Colon (tissue), 2 donors: ENCODE measurements around the gene CAMK4.

Experiments used
- FAIRE-seq: peaks from 2 replicates; lab custom pipeline; 2012; peaks lifted over from hg19 to GRCh38; lab: Jason Lieb, UNC
- donor health status: control.
- donor health status: control.

Gene CAMK4

DNA sequence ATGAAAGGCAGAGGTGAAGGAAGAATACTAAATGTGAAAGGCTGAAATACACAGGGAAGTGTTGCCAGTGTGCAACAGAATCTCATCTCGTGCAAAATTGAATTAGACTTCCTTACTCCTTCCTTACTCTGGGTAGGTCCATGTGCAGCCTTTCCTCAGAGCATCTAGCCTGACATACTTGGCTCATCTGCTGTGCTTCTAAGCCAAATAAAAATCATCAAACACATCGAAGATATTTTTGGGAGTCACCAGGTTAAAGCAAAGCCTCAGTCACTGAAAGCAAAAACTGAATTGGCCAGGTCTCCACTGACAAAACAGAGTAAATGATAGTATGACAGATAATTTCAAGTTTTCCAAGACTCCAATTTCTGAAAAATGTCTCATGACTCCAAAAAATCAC is 268.8 kb downstream of the CAMK4 start:
- FAIRE-seq = no peak

DNA sequence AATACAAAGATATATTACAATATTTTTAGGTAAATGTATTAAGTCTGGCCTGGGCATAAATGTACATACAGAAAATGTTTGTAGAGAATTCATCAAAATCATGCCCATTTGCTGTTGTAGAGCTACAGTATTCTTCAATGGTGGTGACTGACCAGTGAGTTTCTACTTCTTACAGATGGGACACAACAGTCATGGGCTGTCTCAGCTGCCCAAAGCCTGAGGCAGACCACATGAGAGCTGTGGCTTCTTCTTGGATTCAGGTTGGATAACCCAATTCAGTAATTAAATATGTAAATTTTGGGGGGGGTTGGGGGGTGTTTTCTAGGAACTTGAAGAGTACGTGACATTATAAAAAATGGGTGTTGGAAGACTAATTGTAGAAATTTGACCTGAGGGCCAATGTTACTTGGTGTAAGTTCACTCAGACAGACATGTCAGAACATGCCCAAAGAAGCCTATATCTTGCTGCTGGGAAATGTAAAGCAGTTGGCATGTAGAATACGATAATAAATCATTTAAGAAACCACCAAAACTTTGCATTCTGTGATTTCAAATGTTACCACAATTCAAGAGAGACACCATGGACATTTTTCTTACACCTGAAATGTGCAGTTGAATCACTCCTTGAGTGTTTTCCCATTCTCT is 270.3 kb downstream of the CAMK4 start:
- no peak for FAIRE-seq

DNA sequence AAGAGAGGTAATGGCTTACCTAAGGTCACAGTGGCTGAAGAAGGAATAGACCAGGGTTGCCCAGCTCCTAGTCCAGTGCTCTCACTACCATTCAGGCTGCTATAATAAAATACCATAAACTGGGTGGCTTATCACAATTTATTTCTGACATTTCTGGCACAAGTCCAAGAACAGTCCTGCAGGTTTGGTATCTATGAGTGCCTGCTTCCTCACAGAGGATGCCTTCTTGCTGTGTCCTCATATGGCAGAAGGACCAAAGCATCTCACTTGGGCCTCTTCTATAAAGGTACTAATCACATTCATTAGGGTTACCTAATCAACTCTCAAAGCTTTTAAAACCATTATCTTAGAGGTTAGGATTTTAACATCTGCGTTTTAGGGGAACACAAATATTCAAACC is 271.0 kb downstream of the CAMK4 start:
- no peak for FAIRE-seq

DNA sequence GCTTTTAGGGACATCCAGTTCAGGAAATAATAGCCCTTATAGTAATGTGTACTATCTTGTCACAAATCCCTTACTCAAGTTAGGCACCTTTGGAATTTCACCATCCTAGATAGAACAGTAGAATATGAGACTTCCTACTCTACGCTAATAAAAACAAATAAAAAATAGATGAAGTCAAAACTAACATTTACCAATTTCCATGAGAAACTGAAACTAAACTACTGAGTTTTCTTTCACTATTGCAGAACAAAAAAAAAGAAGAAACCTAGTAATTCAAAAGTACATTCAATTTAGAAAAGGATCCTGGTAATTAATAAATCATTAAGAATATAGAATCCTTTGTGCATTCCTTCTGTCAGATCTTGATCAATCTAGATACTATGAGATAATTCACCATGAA is 274.2 kb downstream of the CAMK4 start:
- FAIRE-seq = peak; percentile 45

DNA sequence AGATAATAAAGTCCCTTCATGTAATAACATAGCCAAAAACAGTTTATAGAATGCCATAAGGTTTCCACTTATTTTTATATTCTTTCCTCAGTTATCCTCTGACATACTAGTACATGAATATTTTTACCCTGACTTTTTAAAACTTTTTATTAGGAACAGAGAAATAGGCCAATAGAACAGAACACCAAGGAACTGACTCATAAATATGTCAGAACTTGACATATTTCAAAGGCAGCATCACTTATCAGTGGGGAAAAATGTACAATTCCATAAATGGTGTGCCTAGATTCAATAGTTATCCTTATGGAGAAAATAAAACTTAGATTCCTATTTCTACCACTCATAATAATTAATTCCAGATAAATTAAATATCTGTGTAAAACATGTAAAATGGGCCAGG is 278.8 kb downstream of the CAMK4 start:
- FAIRE-seq = no peak

DNA sequence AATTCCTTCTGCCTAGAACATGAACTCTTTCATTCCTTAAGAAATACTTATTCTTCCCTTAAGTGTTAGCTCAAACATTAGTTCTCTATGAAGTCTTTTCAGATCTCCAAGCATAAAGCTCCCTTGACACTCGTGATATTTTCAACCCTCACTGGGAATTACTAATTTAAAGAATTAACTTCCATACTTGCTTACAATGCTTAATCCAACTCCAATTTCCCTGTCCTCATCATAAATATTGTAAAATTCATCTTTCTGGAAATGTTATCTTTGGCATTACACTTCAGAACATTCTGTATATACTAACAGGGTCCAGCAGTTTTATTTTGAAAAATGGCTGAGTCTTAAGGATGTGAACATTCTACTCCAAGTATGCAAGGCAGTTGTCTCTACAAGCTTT is 280.9 kb downstream of the CAMK4 start:
- FAIRE-seq = no peak

DNA sequence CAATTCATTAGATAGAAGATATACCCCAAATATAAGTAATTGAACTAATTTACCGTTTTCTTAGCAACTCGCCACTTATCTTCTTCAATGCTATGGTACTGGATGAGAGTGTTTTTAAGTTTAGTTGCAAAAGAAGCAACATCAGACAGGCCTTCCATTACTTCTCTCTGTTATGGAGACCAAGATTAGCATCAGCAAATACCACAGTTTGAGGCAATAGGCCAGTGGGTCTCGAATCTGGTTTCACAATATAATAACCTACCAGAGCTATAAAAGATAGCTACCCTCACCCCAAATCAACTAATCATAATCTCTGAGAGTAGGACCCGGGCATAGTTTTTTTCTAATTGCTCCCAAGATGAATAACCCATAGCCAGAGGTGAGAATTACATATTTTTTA is 283.1 kb downstream of the CAMK4 start:
- FAIRE-seq = no peak

DNA sequence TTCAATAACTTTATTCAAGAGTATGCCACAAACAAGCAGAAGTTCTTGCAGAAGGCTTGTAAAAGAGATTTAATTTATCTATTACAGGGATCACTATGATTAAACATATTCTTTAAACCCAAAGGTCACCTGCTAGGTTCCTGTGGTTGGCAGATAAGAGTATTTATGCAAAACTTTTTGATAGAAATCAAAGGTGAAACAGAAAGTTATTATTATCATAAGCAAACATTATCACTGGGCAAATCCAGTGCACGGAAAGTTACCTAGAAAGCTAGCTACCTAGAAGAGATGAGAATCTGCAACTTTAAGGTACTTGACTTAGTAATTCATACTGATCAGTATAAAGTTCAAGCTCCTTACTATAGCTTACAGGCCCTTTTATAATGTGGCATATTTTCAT is 284.9 kb downstream of the CAMK4 start:
- no peak for FAIRE-seq

DNA sequence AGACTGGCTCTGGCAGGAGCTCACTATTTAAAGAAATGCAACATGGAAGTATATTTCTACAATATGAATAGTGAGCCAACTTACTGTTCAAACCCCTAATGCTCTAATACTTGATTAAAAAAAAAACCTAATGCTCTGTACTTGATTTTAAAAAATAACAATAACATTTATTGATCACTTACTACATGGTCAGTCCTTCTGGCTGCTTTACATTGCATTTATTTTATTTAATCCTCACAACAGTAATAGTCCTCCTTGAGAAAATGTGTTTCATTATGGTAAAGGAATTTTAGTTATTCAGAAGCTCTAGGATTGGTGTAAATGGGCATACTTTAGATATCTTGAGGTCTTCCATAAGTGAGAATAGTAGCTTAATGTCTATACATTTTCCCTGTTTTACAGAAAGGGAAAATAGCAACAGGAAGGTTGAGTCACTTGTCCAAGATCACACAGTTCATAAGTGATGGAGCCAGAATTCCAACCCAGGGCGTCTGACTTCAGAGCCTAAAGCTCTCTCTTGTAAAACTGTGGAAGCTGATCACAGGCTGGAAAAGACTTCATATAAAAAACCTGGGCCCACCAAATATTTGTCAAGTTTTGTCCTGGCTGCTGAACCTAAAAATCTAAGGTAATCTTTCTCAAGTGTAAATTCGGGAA is 287.1 kb downstream of the CAMK4 start:
- no peak for FAIRE-seq

DNA sequence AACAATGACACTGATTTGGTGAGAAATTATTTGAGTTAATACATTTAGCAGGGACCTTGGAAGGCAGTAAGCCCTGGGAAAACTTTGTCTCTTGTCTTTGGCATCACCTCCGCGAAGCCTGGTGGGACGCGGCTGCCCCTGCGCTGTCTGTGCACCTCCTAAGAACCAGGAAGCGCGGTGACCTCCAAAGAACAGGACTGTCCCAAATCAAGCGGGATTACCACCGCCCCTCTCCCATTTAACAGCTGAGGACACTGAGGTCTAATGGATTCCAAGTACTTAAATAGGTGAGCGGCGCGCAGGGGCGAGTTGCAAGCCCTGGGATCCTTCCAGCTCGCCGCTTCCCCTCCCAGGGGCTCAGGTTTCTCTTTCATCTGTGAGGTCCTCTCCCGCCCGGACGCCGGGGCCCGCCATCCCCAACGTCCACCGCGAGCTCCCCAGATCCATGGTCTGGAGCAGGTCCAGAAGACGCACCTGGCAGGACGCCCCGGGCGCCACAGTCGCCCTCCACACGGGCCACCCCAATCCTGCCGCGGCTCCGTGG is 287.7 kb downstream of the CAMK4 start:
- no peak for FAIRE-seq

DNA sequence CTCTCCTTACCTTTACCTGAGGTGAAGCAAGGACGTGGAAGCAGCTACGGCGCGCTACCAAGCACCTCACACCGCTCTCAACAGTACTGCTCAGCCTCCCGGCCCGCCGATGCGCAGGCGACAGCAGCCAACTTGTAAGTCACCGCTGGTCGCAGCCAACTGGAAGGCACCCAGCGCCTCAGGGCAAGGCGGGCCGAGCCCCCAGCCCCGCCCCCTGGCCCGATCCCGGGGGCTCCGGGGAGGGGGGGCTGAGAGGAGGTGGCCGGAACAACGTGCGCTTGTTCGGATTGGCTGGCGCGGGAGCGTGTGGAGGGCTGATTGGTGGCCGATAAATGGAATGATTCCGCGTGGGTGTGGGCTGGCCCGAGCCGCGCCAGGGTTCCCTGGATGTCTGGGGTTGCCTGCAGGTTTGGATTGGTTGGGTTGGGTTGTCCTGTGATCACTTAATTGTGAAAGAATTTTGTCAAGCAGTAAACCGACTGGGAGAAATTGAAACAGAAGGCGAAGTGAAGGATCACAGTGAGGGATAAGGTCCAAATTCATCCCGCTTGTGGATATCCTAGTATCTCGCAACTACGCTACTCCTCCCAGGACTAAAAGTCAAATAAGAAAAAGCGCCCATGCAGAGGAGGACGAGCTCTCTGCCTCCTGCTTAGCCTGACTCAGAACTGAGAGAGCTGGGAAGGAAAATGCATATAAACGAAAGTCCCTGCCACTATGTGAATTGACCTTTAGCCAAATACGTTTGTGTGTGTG is 288.4 kb downstream of the CAMK4 start, which contains the start of gene STARD4:
Gene STARD4, minus strand, starts transcription at position 161 of the 756 bp plus-strand sequence. CDS start 5,102 bp downstream, outside the sequence.
- peak; percentile 10 for FAIRE-seq

DNA sequence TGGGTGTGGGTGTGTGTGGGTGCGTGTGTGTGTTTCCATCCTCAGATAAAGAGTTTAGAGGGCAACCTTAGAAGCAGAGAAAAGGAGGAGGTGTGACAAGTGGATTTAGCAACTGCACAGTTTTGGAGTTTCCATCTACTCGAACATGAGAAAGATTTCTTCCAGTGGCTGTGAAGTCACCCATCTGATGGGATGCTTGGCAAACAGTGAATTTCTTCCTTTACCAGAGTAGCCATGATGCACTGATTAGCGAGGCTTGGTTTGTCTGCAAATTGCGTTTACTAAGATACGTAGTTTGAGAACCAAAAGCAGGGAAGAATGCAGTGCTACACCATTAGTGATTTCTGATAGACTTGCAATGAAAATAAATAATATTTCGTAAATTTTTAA is 288.9 kb downstream of the CAMK4 start:
- no peak for FAIRE-seq

DNA sequence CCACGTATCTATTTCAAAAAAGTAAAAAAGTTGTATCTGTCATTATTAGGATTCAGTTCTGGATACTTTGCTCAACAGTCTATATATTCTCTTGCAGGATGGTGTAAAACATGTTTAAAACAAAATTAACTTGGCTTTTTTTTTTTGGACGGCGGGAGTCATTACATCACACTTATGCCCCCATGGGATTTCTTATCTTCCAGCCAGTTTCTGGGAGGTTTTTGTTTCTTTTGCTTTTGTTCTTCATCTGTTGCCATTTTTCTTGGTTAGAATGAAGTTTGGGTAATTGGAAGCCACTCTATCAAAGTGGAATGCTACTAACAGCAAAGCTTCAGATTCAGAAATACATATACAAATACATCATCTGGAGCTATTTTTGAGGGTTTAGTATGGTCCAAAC is 289.9 kb downstream of the CAMK4 start:
- no peak for FAIRE-seq

DNA sequence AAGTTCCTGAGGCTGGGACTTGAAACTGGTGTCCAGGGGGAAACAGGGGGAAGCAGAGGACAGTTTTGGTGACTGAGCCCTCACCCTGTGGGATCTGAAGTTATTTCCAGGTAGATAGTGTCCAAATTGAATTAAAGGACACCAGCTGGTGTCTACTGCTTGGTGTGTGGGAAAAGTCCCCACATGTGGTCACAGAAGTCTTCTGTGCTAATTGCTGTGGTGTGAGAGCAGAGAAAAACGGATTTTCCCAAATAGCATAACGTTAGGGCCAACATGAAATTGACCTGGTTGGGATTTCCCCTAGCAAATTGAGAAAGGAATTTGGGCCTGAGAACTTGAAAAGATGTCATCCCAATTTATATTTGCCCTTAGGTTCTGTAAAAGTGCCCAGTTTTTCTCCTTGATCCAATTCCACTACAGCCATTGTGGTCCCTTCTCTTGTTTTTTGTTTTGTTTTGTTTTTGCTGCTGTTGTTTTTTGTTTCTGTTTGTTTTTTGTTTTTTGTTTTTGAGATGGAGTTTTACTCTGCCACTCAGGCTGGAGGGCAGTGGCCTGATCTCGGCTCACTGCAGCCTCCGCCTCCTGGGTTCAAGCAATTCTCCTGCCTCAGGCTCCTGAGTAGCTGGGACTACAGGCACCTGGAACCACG is 293.8 kb downstream of the CAMK4 start:
- FAIRE-seq = no peak

DNA sequence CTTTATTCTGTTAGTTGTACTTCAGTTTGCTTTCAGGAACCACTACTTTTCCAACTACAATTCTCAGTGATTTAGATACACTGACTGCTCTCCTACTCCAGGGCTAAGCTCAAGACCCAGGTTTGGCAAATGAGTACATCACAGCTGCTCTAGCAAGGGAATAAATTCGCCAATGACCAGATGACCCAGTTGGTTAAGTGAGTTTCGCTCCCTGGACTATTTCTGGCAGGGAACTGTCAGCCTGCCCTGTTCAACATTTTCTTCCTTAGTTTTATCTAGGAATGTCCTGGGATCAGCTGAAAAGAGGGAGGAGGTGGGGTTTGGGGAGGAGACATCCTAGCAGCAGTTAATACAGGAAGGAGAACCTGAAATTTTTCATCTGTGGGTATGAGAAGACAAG is 294.6 kb downstream of the CAMK4 start:
- FAIRE-seq = no peak

DNA sequence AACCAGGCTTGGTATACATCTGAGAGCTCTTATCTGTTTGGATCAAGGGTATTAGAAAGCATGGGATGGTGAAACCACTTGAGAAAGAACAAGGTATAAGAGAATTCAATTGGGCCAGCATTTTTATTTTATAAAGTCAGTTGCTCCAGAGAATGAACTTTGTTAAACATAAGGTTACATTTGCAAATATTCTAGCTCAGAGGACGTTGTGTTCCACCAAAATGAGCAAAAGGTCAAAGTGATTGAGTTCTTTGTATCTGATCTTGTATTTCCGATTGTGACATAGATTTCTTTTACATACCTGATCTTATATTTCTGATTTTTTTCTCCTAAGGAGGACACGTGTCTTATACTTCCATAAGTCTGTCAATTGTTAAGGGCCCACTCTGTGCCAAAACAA is 296.7 kb downstream of the CAMK4 start:
- no peak for FAIRE-seq

DNA sequence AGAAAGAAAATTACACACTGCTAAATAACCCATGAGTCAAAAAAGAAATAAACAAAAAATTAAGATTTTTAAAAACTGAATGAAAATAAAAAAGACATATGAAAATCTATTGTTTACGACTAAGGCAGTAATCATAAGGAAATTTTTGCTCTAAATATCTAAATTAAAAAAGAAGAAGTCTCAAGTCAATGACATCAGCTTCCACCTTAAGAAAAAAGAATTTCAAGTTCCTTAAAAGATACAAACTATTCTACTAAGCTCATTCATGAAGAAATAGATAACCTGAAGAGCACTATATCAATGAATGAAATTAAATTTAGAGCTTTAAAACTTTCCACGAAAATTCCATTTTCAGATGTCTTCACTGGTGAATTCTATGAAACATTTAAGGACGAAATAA is 303.9 kb downstream of the CAMK4 start:
- no peak for FAIRE-seq

DNA sequence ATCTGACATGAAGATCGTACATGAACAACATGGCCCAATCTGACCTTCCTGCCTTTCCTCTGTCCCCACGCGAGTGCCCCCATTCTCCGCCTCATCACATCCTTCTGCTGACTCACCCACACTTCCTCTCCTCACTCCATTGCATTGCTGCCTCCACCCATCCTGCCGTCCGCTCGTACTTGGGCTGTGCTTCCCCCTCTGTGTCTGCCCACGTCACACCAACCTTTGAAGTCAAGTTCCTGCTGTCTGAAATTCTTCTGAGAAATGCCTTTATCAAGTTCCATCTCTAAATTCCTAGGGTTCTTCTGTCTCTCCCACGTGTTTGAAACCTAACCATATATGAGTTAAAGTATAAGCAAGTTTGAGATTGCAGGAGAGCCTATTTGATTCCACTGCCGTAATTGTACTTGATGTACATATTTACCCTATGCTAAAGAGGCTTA is 306.1 kb downstream of the CAMK4 start:
- no peak for FAIRE-seq

DNA sequence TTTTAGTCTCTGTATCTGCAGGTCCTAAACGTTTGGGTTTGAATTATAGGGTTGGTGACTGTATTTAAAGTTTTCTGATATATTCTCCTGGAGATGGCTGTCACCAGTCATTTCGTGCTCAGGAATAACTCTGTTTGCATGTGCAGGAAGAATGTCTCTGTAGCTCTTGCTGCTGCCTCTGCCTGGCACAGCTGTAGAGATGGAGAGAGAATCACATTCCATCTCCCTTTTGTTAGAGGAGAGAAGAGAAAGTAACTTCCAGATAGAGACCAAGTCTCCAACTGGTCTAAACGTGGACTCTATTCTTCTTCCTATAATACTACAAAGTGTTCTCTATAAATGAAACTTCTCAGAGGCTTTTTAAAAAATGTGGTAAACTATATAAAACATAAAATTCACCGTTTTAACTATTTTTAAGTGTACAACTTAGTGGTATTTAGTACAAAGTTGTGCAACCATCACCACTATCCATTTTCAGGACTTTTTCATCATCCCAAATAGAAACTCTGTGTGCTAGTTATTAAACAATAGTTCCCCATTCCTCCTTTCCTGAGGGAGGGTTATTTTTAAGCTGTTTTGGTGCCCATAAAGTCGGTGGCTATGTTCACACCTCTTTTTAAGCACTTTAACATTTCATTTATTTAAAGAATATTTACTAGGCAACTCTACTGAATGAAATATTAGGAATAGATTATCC is 308.9 kb downstream of the CAMK4 start:
- no peak for FAIRE-seq

DNA sequence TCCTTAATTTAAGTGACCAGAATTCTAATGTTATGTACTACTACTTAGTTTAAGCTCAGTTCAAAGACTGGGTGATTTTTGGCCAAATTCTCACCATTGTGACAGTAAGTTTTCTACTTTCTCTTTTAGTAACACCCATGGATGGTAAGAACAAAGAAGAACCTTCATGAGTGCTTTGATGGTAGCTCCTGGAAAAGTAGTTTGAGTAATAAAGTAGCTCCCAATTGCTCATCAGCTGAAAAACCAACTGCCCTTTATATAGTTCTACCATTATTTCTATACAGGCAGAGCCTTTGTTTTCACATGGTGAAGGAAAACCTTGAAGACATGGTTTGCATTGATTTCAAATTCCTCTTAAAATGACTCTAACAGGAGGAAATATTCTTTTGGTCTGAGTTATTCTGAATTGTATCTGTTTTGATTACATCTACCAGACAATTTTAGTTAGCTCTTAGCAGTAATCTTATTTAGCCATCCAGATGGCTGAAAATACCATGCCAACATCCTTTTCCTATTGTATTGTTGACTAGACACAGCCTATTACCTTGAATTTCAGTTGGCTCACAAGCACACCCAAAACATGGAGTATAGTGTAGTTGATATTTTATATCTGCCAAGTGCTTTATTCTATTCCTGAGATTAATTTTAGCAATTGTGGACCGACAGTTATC is 311.8 kb downstream of the CAMK4 start:
- FAIRE-seq = no peak
